ENCODE data around the gene CLDN3.

GRCh38 chr7:73719806-73720169 lies 50.3 kb downstream of the CLDN3 start:
- no peak for TF ChIP-seq EZH2 (IDR thresholded peaks at IDR 0.05; ENCODE audit: insufficient read depth, poor library complexity, severe bottlenecking)
- no peak for TF ChIP-seq EZH2phosphoT487 (IDR thresholded peaks at IDR 0.05; ENCODE audit: insufficient read depth, low read depth)
